Inferior parietal cortex (tissue), 1 donor: ENCODE results near the gene EXOG.

Experiments
- DNase-seq: peaks from one replicate; pipeline ENCODE4 v3.0.0-alpha.2; 2016; ENCODE audit errors: extremely low spot score

EXOG gene

DNA sequence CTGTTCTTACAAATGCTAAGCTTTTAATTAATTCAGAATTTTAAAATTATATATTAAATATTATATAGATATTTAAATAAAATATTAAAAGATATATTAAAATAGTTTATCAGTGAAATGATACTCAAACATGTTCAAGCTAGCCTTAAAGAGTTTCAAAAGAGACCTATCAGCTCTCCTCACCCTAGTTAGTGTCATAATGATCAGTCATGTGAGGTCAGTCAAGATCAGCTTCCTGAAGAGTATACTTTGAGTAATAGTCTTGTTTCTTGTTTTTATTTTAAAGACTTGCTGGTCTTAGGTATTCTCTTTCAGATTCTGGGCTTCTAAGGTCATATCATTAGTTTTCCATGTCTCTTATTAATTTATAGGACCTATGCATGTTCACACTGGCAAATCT lies 14.5 kb downstream of the EXOG start:
- no peak for DNase-seq

DNA sequence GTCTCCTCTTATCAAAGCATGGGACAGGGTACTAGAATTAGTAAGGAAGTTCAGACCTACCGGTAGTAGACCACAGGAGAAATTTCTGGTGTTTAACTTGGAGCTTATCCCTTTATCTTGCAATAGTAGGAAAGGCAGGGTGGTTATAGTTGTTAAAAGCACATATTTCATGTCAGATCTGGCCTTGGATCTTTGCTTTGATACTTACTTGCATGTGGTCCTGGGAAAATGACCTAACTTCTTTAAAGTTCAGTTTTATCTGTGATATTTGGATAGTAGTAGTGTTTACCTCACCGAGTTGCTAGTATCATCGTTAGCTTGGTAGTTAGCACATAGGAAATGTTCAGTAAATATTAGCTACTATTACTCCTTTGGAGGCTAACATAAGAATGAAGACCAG lies 15.4 kb downstream of the EXOG start:
- DNase-seq = no peak

DNA sequence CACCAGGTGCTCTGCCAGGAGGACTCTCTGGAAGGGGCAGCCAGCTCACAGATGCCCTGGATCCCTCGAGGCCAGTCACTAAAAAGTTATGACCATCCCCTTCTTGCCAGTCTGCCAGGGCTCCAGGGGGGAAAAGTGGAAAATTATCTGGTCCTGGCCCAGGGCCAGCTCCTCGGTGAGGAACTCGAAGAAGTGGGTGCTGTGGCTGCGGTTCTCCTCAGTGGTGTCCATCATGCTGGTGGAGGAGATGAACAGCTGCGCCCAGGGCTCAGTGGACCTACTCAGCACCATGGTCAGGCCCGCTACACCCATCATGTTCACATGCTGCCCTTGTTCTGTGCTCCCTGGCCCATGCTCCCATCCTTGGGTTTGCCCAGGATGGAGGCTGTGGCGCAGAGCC lies 19.2 kb downstream of the EXOG start:
- no peak for DNase-seq

DNA sequence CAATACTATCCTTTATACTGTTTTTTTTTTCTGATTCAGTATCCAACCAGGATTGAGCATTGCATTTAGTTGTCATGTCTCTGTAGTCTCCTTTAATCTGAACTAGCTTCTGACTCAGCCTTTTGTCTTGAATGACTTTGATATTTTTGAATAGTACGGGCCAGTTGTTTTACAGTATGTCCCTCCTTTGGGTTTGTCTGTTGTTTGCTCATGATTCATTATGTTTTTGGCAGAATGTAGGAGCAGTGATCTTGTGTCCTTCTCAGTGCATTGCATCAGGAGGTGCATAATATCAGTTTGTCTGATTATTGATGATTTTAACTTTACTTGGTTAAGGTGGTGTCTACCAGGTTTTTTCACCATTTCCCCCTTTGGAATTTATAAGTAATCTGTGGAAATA lies 20.5 kb downstream of the EXOG start:
- no peak for DNase-seq

DNA sequence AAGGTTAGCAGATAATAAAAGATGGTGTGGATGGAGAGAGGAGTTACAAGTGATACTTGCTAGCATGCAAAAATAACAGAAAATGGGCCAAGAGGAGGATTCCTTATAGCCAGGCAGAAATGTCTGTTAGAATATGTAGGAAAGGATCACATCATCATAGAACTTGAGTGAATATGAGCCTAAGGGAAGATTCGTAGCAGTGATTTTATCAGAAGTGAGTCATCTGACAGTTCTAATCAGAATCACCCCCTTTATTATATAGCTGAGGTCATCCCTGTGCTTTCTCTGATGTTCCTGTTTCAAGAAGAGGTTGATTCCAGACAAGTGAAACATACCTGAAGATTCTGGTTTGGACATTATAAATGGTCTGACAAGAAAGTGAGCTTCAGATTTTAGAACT lies 22.9 kb downstream of the EXOG start:
- DNase-seq = no peak

DNA sequence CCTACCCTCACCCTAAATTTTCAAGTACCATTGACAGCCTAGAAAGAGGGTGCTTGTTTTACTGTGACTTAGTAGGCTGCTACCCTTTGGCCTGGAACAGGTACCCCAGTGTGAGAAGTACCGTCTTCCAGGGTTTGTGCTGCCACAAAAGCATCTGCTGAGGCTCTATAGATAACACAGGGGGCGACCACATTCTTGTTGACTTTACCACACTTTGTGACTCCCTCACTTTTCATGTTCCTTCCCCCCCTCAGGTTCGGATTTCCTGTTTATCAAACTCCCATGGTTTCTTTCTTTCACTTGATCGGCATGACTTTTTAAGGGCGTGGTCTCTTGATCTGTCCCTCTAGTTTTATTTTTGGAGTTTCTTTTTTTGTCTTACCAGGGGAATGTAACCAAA lies 23.5 kb downstream of the EXOG start:
- DNase-seq = no peak

DNA sequence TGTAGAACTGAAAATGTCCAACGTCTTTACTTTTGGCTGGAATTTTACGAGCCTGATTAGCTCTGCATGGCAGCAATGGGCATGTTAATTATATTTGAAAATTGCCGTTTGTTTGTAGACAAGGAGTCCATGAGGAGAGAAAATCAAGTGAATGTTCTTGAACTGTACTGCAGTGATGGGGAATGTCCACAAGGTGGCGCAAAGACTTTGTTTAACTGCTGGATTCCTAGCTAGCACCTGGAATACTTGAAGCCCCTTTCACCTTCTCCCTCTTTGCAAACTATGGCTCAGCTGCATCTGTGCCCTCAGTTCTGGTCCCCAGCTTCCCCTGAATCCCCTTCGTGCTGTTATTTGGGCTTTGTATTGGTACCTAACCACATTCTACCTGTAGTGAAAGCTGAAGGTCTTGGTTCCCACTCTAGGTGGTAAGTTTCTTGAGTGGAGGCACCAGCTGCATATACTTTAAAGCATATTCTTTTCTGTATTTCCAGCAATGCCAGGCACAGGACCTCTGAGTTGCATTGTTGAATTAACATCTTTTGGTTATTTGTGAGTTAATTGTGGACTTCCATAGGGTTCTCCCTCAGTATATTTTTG lies 25.3 kb downstream of the EXOG start:
- peak; percentile 87 for DNase-seq

DNA sequence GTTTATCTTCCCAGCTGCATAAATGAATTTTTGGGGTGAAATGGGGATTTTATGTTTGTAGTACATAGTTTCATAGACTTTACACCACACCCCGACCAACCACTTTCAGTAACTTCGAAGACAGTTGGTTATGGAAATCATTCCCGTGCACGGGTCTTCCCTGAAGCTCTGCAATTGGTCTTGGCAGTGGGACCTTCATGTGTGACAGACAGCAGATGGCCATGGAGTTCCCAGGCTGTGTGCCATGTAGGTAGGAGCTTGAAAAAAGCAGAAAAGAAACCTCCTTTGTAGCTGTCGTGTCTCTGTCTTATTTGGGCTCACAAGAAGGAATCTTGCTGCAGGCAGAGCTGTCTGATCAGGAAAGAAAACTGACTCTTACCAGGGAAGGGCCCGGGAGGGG lies 25.9 kb downstream of the EXOG start:
- peak; percentile 25 for DNase-seq

DNA sequence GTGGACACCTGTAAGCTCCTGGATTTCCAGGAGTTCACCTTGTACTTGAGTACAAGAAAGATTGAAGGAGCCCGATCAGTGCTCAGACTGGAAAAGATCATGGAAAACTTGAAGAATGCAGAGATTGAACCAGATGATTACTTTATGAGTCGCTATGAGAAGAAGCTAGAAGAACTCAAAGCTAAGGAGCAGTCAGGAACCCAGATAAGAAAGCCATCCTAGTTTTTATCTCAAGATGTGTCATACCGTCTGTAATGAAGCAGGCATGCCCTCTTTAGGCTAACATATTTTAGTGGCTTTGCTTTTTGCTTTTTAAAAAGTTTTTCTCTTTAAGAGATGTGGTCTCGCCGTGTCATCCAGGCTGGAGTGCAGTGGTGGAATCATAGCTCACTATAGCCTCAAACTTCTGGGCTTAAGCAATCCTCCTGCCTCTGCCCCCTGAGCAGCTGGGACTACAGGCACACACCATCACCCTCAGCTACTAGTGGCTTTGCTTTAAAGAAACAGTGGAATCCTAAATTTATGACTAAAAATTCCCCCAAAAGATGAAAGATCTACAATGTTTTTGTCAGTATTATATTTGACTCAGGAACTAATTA lies 28.1 kb downstream of the EXOG start:
- no peak for DNase-seq

DNA sequence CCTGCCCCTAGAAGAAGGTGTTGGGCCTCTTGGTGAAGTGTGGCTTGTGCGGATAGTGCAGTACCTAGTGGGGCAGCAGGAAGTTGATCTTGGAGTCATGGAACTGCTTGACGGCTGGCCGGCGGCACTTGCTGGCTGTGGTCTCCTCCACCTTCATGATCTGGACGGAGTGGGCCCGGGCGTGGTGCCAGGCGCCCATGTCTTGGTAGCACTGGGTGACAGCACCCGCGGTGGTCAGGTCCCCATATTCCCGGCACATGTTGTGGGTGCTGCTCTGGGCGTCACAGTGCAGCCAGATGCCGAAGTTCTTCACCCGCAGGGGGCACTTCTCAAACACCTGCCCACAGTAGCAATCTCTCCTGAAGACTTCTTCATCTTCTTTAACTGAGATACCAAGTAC lies 30.7 kb downstream of the EXOG start:
- no peak for DNase-seq

DNA sequence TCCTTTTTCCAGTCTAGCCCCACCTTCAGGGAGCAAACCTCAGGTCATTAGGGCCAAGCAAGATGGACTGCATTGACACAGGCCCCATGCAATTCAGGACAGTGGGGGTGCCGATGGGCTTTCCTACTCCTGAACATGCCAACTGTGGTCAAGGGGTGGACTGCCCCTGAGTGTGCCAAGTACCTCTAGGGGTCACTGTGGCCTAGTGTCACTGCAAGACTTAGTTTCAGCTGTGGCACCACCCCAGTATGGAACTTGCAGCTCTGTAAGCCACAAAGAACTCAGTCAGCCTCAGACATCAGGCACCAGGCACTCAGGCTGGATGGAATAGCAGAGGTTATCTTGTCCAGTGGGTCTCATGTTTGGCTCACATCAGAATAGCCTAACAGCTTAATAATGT lies 32.3 kb downstream of the EXOG start:
- DNase-seq = no peak

DNA sequence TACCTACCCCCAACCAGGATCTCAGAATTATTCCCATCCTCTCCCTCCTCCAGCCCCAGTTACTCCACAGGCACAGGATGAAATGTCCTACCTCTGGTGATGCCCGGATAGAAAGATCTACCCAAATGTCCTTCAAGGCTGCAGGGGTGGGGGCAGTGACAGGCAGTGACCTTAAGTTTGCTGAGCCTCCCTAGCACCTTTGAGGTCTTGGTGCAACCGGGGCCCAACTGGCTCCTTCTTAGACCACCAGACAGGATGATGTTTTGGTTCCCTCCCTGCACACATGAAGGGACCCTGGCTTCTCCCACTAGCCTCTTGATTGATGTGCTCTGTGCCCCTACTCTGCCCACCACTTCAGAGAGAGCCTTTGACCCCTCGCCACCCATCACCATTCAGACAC lies 36.4 kb downstream of the EXOG start:
- no peak for DNase-seq

DNA sequence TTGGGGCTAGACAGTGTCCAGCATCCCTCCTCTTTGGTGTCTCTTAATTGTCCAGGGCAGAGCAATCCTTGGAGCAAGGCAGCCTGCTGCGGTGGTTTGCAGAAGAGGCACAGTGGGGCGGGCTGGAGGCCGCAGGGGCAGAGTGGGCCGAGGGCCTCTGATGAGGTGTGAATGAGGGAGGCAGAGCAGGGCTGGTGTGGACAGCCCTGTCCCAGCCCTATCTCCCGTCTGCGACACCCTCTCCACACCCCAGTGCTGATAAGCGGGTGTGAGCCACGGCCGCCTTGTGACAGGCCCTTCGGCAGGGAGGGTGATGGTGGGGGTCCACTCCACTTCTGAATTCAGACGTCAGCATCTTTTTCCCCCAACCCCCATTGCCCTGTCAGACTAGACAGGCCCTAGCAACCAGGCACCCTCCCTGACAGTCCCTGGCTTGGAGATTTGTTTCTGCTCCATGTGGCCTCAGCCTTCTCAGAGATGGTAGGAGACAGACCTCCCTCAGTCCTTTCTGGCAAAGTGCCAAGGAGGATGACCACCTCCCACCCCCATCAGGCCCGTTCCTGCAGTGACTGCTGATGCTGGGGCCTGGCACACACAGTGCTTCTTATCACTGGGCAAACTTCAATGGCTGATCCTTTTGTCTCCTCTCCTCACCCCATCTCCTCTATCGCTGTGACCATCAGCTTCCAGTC lies 37.3 kb downstream of the EXOG start:
- no peak for DNase-seq

DNA sequence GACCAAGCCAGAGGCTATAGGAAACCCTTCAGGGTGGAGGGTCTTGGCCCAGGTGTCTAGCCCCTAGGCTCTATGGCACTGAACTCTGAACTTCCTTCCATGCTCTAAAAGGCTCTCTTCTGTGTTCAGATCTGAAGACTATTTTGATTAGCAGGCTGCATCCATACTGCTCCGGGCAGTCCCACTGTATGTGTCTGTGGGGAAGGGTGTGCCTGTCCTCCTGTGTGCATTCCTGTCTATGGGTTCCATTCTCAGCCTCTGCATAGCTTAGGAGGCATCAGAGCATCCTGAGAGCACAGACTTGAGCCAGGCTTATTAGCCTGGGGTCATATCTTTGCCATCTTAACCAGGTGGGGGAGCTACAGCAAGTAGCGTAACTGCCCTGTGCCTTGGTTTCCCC lies 38.0 kb downstream of the EXOG start:
- no peak for DNase-seq

DNA sequence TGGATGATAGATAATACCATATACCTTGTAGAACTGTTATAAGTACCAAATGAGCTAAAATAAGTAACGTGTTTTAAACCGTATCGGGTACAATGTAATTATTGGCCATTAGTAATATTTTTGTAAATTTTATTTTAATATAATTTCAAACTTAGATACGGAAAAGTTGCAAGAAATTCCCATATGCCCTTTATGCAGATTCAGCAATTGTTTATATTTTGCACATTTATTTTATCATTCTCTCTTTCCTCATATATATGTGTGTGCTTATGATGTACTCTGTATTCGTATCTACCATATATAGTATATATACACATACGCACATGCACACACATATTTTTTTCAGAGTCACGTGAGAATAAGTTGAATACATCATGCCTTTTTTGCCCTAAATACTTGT lies 38.5 kb downstream of the EXOG start:
- DNase-seq = no peak

DNA sequence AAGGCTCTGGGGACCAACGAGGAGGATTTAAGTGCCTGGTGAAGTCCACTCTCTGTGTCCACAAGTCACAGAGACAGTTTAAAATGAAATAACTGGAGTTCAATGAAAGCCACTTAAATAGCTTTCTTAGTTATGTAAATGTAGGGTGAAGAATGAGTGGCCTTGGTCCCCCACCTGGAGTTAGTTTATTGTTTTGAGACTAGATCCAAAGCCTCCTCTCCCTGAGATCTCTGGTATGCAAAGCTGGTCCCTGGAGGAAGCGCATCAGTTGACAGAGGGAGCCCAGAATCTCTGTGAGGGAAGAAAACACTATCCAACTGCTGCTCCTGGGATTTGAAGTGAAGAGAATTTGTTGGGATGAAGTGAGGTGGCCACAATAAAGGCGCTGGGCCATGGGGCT lies 40.5 kb downstream of the EXOG start:
- no peak for DNase-seq

DNA sequence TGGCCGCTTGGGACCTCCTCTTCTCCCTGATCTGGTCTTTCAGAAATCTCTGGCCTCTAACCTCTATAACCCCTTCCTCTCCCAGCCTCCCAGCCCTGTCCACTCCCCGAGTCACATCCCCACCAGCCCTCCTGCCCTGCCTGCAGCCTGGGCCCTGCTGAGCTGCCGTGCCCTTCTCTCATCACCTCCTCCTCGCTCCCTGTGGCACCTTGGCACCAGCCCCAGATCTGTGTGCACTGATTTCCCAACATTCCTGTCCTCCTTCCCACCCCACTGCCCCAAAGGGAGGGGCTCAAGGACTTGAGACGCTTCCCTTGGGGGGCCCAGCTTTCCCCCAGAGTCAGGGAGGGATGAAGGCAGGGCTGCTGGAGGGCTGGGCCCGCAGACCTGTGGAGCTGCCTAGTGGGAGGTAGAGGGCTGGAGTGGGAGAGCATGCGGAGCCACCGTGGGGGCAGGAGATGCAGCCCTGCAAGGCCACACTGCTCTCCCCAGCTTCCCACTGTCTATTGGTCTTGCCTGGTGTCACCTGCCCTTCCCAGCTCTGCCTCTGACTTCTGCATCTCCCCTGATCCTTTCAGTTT lies 42.7 kb downstream of the EXOG start:
- DNase-seq = no peak

DNA sequence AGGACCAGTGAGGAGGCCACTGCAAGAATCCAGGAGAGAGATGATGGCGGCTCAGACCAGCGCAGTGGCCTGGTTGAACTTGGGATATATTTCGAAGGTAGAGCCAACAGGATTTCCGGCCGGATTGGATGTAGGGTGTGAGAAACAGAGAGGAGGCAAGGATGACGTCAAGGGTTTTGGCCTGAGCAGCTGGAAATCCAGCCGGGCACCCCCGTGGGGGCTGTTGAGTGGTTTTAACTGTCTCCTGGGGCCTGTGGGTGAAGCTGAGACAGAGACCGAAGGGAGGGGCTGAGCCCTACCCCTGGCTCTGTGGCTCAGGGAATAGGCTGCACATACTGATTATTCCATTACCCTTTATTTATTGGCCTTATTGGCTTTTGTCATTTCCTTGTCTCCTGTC lies 45.7 kb downstream of the EXOG start:
- DNase-seq = no peak

DNA sequence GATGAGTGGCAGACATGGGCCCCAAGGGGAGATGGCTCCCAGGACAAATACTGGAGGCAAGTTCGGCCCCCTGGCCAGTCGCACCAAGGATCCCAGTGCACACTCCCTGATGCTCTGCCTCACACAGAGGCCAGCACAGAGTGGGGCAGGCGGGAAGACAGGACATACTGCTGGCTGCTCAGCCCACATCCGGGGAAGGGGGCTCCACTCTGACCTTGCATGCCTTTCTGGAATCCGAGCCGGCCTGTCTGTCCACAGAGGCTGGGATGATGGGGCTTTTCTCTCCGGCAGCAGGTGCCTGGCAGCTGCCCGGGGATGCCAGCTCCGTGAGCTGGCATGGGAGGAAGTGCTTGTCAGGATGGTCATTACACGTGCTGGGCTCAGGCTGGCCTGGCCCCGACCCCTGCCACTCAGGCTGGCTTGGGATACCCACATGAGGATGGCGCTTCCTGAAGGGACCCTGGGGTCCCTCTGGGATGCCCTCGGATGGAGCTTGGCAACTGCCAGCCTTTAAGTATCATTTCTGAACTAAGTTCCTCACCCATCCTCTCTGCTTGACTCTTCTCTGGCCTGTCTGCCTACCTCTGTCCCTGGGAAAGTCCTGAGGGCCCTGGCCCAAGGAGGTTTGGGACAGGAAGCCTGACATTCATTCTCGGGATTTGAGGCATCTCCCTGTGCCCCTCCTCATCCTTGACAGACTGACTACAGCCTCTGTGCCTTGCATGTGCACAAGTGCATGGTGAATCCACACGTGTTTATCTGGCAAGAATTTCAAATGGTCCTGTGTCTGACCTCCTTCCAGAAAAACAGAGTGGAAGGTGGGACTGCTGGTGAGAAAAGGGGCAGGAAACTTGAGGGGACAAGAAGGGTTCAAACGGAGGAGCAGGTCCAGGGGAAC lies 46.5 kb downstream of the EXOG start:
- no peak for DNase-seq

DNA sequence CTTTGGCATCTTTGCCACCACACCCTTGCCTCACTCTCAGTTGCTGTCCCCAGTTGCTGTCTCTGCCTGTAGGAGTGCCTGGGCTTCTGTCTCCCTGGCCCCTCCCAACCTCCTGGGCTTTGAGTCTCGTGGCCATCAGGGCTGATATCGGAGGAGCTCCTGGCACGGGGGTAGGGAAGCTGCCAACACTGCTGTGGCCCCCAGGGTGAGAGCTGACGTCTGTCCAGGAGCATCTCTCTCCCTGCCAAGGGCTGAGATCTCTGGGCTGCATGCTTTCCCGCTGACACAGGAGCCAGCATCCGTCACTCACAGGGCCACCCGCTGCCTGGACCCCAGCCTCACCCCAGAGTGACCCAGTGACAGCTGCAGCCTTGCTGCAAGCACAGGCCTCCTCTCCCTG lies 47.4 kb downstream of the EXOG start:
- DNase-seq = no peak

DNA sequence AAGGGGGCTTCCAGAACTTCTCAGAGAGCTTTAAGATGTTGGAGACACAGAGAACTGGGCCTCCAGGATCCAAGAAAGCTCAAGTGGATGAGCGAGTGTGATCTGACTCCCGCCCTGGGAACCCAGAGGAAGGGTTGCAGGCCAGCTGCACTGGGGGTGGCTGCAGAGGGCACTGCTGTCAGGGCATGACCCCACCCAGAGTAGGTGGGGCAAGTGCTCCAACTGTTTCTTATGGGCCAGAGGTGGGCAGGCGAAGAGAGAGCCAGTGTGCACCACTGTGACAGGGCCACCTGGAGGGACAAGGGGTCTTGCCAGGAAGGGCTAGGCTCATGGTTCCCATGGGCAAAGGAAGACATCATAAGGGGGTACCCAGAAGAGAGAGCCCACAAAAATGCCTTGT lies 48.8 kb downstream of the EXOG start:
- no peak for DNase-seq

DNA sequence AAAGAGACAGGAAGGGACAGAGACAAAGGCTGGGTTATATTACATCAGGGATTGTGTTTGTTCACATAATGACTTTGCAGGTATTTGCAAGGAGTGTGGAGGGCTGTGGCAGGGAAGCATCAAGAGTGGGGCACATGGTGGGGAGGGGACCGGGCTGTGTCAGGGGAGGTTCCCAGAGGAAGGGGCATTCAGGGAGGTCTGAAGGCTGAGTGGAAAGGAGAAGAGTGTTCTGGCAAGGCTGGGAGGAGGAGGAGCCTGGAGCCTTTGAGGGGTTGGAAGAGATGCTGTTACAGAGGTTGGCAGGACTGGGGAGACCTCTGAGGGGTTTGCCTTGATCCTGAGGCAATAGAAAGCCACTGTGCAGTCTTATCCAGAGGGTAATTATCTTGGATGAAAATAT lies 49.4 kb downstream of the EXOG start:
- DNase-seq = no peak
